ENCODE measurements around the gene UTP15.

UTP15 gene

GRCh38 chr5:73626814-73627313 lies 61.3 kb downstream of the UTP15 start:
- no peak for TF ChIP-seq POLR2AphosphoS5 (IDR thresholded peaks at IDR 0.05; ENCODE audit: low read depth)
- TF ChIP-seq REST (IDR thresholded peaks at IDR 0.05; ENCODE audit: insufficient replicate concordance, low read depth) = no peak
- no peak for TF ChIP-seq GABPA (IDR thresholded peaks at IDR 0.05; ENCODE audit: low read depth)
- TF ChIP-seq, protein P1, sequence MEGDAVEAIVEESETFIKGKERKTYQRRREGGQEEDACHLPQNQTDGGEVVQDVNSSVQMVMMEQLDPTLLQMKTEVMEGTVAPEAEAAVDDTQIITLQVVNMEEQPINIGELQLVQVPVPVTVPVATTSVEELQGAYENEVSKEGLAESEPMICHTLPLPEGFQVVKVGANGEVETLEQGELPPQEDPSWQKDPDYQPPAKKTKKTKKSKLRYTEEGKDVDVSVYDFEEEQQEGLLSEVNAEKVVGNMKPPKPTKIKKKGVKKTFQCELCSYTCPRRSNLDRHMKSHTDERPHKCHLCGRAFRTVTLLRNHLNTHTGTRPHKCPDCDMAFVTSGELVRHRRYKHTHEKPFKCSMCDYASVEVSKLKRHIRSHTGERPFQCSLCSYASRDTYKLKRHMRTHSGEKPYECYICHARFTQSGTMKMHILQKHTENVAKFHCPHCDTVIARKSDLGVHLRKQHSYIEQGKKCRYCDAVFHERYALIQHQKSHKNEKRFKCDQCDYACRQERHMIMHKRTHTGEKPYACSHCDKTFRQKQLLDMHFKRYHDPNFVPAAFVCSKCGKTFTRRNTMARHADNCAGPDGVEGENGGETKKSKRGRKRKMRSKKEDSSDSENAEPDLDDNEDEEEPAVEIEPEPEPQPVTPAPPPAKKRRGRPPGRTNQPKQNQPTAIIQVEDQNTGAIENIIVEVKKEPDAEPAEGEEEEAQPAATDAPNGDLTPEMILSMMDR (IDR thresholded peaks at IDR 0.05; ENCODE audit: insufficient read depth, low read length) = no peak
- no peak for TF ChIP-seq SPI1 (IDR thresholded peaks at IDR 0.05; ENCODE audit: borderline replicate concordance, low read depth)
- Histone ChIP-seq H3K27me3 (ENCODE audit: insufficient read depth, poor library complexity, severe bottlenecking) (no peaks in the 10 kb centered on the region), H3K4me3 (replicated peaks; ENCODE audit: insufficient read depth, low read length) (no peak overlapping the region)

GRCh38 chr5:73629456-73629855 lies 63.9 kb downstream of the UTP15 start:
- Histone ChIP-seq H3K27ac (replicated peaks) (no peak overlapping the region), H3K4me3 (replicated peaks; ENCODE audit: insufficient read depth, low read length) (no peak overlapping the region), H3K27me3 (ENCODE audit: insufficient read depth, poor library complexity, severe bottlenecking) (no peaks in the 10 kb centered on the region)
- TF ChIP-seq GABPA (IDR thresholded peaks at IDR 0.05; ENCODE audit: low read depth) (no peak), POLR2AphosphoS5 (IDR thresholded peaks at IDR 0.05; ENCODE audit: low read depth) (no peak), REST (IDR thresholded peaks at IDR 0.05; ENCODE audit: insufficient replicate concordance, low read depth) (no peak), SPI1 (IDR thresholded peaks at IDR 0.05; ENCODE audit: borderline replicate concordance, low read depth) (no peak)
- TF ChIP-seq, protein P1 (IDR thresholded peaks at IDR 0.05; ENCODE audit: insufficient read depth, low read length) = no peak
- DNase-seq (ENCODE audit: low read depth in 1 of 2, low spot score in 1 of 2) = no peak

More at GRCh38 chr5:73626814-73627313, 61.3 kb downstream of the UTP15 start:
- no peak for DNase-seq (ENCODE audit: low read depth in 1 of 2, low spot score in 1 of 2)
- H3K27ac ChIP-seq (replicated peaks) = no peak overlapping the region

DNA sequence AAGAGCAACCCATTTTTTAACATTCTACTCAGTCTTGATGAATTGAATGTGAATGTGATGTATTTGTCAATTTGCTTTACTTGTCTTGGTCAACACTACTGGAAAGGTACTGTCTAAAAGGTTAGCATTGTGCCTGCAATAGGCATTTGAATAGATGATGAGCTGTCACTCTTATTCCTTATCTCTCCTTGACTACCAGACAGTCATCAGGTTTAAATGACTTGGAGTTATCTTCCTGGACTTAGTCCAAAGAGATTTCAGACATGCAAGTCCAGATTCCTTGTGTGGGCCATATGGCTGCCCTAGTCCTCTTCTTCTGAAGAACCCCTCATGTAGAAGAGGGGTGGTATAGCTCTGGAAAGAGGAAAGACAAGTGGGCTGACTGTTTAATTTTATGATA lies 65.2 kb downstream of the UTP15 start:
- Histone ChIP-seq H3K27me3 (ENCODE audit: insufficient read depth, poor library complexity, severe bottlenecking) (no peaks in the 10 kb centered on the region), H3K4me3 (replicated peaks; ENCODE audit: insufficient read depth, low read length) (no peak overlapping the region), H3K27ac (replicated peaks) (no peak overlapping the region)
- TF ChIP-seq SPI1 (IDR thresholded peaks at IDR 0.05; ENCODE audit: borderline replicate concordance, low read depth) = no peak
- TF ChIP-seq REST (IDR thresholded peaks at IDR 0.05; ENCODE audit: insufficient replicate concordance, low read depth) = no peak
- TF ChIP-seq GABPA (IDR thresholded peaks at IDR 0.05; ENCODE audit: low read depth) = no peak
- TF ChIP-seq POLR2AphosphoS5 (IDR thresholded peaks at IDR 0.05; ENCODE audit: low read depth) = no peak
- TF ChIP-seq, protein P1 (IDR thresholded peaks at IDR 0.05; ENCODE audit: insufficient read depth, low read length) = no peak
- DNase-seq (ENCODE audit: low read depth in 1 of 2, low spot score in 1 of 2) = no peak

Measured in HL-60 (cell line).